Left lobe of liver (tissue), 2 donors: ENCODE measurements around the gene GABRA5. TPM values are rescaled to one million over a fixed set of nuclear protein-coding genes. Genes with fewer than 3 reads are reported as not detected.

Source experiments
- ATAC-seq: fragments of 200-7000 bp; cut with Tn5 transposase; one replicate; pipeline ENCODE4 v1.9.1; 2020; ENCODE audit warnings: mild to moderate bottlenecking, moderate library complexity
- DNase-seq: peaks from one replicate; pipeline ENCODE4 v3.0.0-alpha.2; 2020; ENCODE audit warnings: low spot score
- total RNA-seq: library from RNA; stranded (reverse); gene quantifications from one replicate; pipeline ENCODE4 v1.2.1, GENCODE V29; 2021
- donor health status: DM: no; HTN: no; CAD: no; lungs with moderate emphysema.
- donor health status: DM: no; HTN: yes; CAD: no.

The GABRA5 gene
- total RNA-seq, 1 donor from 2014 or later, result 0.25 TPM

DNA sequence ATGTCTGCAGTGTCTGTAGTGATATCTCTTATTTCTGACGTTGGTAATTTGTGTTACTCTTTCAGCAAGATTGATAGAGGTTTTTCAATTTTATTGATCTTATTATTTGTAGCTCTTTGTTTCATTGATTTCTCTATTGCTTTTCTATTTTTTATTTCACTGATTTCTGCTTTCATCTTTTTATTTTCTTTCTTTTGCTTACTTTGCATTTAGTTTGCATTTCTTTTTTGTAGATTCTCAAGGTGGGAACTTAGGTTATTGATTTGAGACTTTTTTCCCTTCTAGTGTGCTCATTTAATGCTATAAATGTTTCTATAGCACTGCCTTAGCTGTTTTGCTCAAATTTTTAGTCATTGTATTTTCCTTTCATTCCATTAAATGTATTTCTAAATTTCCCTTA lies 54.6 kb downstream of the GABRA5 start:
- DNase-seq (no peak), ATAC-seq (no peak)

DNA sequence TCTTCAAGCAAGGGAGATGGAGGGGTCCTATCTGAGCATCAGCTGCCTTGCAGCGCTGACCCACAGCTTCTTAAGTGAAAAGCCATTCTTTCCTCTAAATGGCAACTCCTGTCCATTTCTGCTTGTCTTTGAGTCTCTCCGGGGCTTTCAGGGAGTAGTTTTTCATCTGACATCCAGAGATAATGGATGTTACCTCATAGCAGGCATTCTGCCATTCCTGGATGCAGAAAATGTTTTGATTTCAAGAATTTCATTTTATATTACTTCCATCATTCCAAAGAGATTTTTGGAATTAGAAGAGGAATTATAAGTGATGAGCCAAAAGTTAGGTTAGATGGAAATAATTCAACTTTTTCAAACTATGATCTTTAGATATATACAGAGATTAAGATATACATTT lies 59.2 kb downstream of the GABRA5 start:
- ATAC-seq (no peak), DNase-seq (no peak)

- no peak for DNase-seq
Observed at GRCh38 chr15:26928051-26928450, 61.2 kb downstream of the GABRA5 start.

GRCh38 chr15:26929588-26929987 lies 62.7 kb downstream of the GABRA5 start:
- ATAC-seq (no peak), DNase-seq (no peak)

More at GRCh38 chr15:26928051-26928450, 61.2 kb downstream of the GABRA5 start:
- no peak for ATAC-seq

DNA sequence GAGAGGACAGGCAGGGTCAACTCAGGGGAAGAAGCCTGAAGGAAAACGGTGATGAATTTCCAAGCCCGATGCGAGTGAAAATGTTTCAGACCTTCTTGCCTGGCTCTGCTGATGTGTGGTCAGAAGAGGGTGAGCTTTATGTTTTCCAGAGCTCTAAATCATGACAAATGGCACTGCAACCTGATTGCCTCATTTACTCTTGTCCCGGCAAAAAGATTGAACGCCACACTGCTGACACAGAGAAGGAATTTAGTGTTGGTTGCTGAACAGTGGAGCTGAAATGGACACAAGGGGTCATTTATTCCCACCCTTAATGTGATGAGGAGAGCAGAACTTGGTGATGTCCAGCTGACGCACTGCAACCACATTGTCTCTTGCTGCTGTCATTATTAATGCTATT lies 68.0 kb downstream of the GABRA5 start:
- no peak for ATAC-seq

DNA sequence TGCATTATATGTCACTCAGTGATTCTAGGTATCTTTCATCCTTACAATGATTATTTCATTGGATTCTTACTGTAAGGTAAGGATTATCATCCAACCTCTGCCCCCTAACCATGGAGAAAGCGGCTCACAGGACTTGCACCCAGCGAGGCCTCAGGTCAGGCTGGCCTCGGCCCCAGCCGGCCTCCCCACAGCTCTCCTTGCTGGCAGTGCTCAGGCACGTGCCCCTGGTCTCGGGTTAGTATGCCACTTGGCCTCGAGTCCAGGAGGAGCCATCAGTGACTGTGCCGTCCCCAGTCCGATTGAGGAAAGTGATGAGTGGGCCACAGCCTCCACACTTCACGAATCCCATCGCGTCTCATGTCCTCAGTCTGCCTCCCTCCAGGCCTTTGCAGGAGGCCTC lies 68.5 kb downstream of the GABRA5 start:
- DNase-seq (no peak), ATAC-seq (no peak)

More for the DNA sequence above, 68.0 kb downstream of the GABRA5 start:
- DNase-seq, result no peak

GRCh38 chr15:26936502-26936901 lies 69.6 kb downstream of the GABRA5 start:
- no peak for DNase-seq

DNA sequence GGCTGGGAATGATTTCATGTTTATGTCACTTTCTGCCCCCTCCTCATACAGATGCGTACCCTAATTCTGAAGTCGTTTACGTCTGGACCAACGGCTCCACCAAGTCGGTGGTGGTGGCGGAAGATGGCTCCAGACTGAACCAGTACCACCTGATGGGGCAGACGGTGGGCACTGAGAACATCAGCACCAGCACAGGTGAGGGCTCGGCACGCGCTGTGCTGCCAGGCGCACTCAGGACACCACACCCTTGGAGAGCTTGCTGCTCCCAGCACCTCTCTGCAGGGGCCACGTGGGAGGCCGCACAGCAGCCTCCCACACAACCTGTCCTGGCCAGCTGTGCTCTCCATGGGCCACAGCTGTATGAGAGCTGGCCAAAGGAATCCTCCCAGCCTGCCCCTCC lies 70.3 kb downstream of the GABRA5 start:
- DNase-seq (no peak), ATAC-seq (no peak)

More at GRCh38 chr15:26936502-26936901, 69.6 kb downstream of the GABRA5 start:
- no peak for ATAC-seq

DNA sequence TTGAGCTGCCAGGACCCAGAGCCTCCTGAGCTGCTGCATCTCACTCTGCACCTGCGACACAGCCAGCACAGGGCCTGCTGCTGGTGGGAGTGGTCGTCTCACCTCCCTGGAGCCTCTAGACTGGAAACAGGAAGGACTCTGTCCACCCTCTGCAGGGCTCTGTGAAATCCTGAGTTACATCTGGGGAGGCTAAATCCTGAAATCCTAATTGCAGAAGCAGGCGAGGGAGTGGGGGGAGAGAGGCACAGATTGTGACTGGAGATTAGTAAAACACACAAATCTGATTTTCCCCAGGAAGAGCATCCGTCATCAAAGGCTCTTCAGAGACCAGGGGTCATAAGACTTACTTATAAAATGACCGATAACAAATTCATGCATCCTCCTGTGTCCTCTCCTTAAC lies 72.5 kb downstream of the GABRA5 start:
- DNase-seq (no peak), ATAC-seq (no peak)

GRCh38 chr15:26941489-26941888 lies 74.6 kb downstream of the GABRA5 start:
- ATAC-seq, result no peak
- DNase-seq, result no peak

DNA sequence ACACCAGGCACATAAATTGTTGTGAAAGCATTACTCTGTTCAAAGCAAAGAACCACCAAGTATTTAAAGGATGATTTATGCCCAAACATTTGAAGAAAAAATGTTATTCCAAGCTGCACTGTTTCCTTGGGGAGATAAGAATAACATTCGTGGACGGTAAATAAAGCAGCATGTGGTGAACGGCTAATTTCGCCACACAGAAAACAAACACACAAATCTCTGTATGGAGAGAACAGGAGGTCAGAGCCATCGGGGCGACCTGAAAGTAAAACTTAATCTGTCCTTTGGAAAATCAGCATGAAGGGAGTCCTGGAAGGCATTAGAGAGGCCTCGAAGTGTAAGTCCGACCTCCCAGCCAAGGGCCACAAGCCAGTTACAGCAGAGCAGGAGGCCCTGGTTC lies 77.0 kb downstream of the GABRA5 start:
- ATAC-seq, result no peak
- DNase-seq, result no peak

DNA sequence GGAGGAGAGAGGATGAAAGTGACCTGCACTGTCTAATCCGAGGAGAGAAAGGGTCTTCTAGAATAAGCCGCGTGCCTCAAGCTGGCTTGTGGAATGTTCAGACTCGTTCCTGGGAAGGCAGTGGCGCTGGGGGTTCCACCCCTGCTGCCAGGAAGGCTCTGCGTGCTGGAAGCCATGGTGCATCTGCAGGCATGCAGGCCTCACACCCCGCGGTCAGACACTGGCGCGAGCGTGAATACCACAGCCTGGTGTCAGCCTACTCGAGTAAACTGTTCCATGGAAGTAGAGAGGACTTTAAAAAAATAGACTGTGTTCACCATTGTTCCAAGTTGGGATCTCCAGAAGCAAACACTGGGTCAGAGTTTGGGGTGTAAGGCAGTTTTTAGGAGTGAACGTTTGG lies 78.2 kb downstream of the GABRA5 start:
- ATAC-seq (no peak), DNase-seq (no peak)

GRCh38 chr15:26950001-26950400 lies 83.1 kb downstream of the GABRA5 start:
- no peak for DNase-seq
- no peak for ATAC-seq

- DNase-seq (no peak), ATAC-seq (no peak)
Observed at GRCh38 chr15:26954403-26954802, 87.5 kb downstream of the GABRA5 start.

DNA sequence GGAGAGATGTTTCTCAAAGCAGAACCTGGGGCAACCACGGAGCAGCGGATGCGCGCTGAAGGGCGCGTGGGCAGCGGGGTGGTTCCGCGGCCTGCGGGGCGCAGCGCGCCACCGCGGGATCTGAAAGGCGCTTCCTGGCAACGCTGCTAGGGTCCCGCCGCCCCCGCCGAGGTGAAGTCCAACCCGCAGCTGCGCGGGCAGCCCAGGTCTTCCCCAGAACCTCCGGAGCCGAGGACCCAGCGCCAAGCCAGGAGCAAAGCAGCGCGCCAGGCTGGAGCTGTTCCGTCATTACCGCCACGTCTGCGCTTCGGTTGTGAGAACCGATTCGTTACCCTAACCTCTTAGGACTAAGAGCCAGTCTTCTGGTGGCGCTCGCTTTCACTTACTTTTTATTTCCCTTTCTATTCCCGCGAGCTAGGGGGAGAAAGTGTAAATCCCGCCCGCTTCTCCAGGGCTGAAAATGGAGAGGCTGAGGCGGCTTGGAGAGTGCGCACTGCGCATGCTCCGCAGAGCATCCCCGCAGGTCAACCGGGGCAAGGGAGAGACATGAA lies 100.9 kb downstream of the GABRA5 start:
- DNase-seq, result no peak
- ATAC-seq, result no peak

- no peak for ATAC-seq
- no peak for DNase-seq
Observed at GRCh38 chr15:26968806-26969205, 101.9 kb downstream of the GABRA5 start.

DNA sequence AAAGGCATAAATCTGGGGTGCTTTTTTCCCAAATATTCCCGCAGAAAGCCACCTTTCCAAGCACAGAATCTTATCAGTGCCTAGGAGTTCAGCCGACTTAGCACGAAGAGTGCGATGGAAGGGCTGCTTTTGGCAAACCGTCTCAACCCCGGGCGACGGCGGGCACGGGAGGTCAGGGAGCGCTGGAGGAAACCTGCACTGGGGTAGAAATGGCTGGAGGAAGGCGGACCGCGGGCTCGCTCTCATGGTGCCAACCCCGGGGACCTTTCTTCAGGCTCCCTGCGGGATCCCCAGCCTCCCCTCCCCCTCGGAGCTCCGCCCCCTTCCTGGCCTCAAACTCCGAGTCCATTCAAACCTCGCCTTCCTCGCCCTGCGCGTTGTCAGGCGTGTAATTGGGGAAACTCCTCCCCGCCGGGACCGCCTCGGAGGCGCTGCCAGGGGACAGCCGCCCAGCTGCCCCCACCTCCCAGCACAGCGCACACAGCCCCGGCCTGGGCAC lies 103.9 kb downstream of the GABRA5 start, which contains the start of gene GABRG3:
GABRG3 (plus strand) TSS at position 470 of the 499 bp plus-strand sequence.
- ATAC-seq, result no peak

DNA sequence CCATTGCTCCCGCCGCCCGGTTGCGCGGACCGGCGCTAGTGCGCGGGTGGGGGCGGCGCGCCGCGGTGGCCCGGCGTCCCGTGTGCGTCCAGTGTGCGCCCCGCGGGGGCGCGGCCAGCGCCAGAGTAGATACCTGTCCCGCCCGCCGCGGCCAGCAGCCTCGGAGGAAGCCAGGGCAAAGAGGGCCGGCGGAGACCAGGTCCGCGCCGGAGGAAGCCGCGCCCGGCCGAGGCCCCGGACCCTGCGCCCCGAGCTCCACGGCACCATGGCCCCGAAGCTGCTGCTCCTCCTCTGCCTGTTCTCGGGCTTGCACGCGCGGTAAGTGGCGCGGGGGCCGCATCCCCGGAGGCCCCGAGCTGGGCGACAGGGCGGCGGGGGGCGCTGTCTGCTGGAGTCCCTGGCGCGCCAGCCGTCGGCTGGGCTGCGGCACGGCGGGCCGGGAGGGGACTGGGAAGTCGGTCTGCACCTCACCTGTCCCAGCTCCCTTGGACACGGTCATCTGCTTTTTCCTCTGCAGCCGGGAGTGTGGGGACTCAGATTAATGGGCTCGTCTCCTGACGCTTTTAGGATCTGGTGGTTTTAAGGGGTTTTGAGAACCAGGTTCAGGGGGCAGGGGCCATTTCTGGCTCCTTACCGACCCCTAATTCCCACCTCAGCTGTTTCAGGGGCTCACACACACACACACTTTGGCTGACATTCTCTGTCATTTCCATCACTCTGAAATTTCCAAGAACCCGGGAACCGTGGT lies 104.6 kb downstream of the GABRA5 start:
- no peak for DNase-seq
- no peak for ATAC-seq

More for the DNA sequence above, 103.9 kb downstream of the GABRA5 start, which contains the start of gene GABRG3:
- DNase-seq, result no peak

GRCh38 chr15:26972636-26973035 lies 105.8 kb downstream of the GABRA5 start:
- no peak for DNase-seq
- no peak for ATAC-seq

- peak; percentile 17 for ATAC-seq
- no peak for DNase-seq
Observed at GRCh38 chr15:26974120-26974780, 107.4 kb downstream of the GABRA5 start.

DNA sequence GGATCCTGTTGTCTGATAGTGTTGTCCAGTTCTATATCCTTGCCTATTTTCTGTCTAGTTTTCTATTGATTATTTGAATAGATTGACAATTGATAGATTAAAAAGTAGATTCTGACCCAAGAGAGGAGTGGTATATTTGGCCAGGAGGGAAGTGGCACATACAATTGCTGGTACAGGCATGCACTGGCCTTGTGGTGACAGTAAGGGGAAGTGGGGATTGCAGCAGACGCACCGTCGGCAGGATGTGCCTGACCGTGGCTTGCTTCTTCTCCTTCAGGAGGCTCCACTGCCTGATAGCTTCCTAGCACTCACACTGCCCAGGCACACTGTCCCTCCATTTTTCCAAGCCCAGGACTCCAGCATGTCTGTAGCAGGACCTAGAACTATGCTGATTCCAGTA lies 114.6 kb downstream of the GABRA5 start:
- DNase-seq, result no peak
- no peak for ATAC-seq

DNA sequence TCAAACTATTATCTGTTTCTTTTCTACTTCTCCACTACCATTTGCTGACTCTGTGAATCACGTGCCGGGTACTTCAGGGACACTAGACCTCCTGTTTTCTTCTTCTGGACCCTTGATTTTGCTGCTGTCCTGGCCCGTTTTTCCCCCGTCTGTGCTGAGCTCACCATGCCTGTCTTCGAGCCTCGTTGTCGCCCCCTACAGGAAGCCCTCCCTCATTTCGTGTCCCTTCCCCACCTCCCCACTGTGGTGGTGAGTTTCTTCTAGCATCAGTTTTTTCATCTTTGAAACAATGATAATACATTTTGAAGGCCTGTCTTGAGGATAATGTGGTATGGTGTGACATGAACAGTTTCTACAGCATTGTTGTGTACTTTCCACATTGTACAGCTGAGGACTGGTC lies 117.0 kb downstream of the GABRA5 start:
- no peak for ATAC-seq

More for the DNA sequence above, 117.0 kb downstream of the GABRA5 start:
- no peak for DNase-seq
